HG02981 (cell line): ENCODE results near the gene RGS7.
"Not testable (repeated sequence)": the region's sequence is repeated elsewhere in the genome, so short reads cannot be mapped to it uniquely, and the experiment has no call there.

Source experiments
- ATAC-seq: cut with Tn5 transposase; IDR thresholded peaks from one replicate; pipeline ENCODE4 v1.9.1; 2021; ENCODE audit warnings: mild to moderate bottlenecking, moderate library complexity; ENCODE audit not compliant: unreplicated experiment

The RGS7 gene

DNA sequence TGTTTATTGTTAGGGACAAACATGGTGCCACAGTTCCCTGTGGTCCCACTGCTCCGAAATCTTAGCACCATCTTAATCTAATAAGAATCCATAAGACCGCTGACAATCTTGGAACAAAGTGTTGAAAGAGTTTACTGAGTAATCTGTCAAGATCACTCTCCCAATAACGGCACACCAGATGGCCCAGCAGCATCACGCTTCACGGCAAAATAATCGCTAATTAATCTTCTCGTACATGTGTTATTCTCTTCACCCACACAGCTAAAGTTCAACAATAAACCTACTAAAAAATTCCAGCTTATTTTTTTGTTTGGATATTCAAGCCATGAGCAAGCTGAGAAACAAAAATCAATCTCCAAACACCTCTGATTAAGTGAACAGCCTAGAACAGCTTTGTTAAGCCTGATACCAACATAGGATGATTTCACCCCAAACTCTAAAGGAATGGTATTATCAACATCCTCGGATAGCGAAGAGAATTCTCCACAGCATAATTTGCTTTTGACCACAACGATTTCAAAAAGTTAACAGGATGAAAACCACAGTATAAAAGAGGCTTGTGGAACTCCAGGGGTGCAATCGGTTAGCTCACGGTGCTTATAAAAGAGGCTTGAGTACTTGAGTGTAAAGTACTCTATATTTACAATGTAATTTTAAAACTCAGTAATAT is 415.2 kb downstream of the RGS7 start:
- ATAC-seq = no peak

DNA sequence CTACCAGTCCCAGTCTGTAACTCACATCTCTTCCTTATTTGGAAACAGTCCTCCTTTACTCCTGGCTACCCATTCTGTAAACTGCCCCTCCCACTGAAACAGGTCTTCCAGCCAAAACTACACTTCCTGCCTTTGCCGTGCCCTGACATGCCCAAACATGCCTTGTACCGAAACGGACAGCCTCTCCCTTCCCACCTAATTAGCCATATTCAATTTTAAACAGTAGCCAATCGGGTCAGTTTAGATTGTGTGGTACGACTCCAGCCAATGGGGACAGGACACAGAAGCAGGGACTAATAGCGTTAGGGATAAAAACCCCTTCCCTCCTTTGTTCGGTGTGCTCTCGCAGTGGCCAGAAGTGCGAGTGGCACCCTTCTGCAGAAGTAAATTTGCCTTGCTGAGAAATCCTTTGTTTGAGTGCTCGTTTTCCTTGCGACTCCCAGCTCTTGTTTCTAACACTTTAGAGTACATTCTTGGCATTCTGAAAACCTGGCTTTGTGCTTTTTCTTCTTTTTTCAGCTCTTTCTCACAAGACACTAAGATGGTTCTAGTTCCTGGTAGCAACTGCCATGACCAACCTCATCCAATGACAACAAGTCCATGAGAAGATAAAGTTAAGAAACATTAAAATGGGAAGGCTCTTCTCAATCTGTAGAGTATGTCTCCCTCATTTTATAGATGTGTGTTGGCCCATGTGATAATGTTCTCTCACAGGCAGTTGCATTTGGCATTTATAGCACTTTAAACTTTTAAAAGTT is 419.9 kb downstream of the RGS7 start:
- ATAC-seq = no peak

DNA sequence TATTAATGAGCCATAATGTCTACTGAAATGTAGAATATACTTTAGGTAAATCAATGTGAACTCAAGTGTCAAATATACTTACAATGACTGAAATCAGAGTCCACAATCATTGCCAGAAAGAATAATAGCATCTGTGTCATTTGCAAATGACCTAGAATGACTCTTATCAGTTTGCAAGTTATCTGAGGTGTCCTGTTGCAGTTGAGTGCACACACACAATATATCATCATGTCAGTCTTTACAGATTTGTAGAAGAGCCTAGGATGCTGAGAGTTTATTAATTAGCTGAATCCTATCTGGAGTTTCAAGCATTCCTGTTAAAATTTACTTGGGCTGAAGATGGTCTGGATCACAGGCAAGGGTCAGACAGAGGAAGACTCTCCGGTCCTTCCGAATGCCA is 421.1 kb downstream of the RGS7 start:
- ATAC-seq = no peak

DNA sequence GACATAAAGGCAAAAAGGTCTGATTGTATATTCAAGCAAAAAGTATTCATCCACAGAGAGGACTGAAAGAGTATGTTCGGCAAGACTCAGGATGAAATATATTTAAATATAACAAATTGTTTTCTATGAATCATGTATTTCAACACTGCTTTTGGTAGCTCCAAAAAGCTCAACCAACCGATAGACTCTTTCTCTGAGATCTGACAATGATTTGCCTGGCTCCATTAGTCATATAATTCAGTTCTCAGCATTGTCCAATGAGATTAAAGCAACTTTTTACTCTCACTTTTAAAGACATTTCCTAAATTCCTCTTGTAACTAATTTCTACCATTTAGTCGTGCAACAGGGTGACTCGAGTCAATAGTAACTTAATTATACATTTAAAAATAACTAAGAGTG is 426.0 kb downstream of the RGS7 start:
- no peak for ATAC-seq

DNA sequence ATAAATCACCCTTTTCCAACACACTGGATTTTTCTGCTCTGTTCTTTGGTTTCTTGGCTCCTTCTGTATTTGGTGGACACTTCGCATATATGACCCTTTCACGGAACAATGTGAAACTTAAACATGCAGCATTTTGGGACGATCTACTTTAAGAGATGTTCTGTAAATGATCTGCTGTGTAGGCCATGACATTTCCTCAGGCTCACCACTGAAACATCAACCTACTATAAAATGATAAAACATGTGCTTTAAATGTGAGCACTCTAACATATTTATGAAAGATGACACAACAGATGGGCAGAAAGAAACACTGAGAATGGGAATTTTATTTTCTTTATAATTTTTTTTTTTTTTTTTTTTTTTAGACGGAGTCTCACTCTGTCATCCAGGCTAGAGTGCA is 428.7 kb downstream of the RGS7 start:
- ATAC-seq = no peak

DNA sequence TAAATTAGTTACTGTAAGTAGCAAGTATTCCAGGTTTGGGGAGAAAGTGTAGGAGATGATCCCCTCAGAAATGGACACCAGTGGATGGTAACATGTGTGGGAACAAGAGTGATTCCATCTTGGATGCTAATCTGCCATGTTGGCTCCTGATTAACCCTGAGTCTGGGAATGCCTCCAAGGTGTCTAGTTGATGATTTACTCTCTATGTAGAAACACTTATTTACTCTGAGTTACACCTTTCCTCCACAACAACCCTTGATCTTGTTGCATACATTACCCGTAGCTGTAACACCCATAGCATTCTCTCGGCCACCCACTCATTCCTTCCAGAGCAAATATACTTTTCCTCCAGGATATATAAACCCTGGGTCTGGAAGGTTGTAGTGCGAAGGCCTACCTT is 429.2 kb downstream of the RGS7 start:
- ATAC-seq = no peak

DNA sequence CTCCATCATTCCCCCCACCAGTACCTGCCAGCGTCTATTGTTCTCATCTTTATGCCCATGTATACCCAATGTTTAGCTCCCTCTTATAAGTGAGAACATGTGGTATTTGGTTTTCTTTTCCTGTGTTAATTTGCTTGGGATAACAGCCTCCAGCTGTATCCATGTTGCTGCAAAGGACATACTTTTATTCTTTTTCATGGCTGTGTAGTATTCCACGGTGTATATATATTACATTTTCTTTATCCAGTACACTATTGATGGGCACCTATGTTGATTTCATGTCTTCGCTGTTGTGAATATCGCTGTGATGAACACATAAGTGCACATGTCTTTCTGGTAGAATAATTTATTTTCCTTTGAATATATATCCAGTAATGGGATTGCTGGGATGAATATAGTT is 431.7 kb downstream of the RGS7 start:
- no peak for ATAC-seq

DNA sequence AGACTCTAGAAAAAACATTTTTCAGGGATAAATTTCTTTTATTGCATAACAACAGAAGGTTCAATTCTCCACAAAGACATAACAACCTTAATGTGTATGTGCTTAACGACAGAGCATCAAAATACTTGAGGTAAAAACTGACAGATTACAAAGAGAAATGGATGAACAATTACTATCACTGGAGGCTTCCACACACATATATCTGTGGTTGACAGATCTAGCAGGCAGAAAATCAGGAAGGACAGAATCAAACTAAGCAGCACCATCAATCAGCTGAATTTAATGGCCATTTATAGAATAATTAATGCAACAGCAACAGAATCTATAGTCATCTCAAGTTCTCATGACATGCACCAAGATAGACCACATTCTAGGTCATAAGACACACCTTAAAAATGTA is 439.0 kb downstream of the RGS7 start:
- ATAC-seq = no peak

DNA sequence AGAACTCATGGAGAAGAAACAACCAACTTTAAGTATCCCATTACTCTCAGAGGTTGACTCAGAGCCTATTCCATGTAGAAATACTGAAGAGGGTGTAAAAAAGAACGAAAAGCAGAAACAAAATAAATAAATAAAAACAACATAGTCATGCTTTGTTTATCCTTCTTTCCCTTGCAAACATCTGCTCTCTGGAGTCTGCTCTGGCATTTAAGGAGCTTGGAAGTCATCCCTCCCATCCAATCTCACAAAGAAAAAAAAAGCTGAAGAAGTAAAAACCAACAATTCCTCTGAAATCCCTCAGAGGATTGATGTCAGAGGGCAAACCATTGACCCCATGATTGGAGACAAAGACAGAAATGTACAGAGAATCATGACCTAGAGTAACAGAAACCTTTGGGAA is 442.5 kb downstream of the RGS7 start:
- ATAC-seq = no peak

DNA sequence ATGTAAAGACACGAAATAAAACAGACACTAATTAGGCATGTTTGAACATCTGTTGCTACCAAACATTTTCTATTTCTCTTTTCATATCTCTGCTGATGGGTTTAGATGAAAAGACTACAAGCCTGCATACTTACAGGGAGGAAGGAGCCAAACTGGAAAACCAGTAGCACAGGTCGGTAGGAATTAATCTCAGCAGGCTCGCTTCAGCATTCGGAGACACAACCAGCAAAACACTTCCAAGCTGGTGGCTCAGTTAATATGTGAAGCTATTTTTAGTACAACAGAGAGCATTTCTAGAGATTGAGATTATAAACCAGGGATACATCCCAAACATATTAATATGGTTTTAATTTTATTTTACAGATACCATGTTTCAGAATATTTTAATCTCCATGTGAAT is 444.2 kb downstream of the RGS7 start:
- no peak for ATAC-seq

DNA sequence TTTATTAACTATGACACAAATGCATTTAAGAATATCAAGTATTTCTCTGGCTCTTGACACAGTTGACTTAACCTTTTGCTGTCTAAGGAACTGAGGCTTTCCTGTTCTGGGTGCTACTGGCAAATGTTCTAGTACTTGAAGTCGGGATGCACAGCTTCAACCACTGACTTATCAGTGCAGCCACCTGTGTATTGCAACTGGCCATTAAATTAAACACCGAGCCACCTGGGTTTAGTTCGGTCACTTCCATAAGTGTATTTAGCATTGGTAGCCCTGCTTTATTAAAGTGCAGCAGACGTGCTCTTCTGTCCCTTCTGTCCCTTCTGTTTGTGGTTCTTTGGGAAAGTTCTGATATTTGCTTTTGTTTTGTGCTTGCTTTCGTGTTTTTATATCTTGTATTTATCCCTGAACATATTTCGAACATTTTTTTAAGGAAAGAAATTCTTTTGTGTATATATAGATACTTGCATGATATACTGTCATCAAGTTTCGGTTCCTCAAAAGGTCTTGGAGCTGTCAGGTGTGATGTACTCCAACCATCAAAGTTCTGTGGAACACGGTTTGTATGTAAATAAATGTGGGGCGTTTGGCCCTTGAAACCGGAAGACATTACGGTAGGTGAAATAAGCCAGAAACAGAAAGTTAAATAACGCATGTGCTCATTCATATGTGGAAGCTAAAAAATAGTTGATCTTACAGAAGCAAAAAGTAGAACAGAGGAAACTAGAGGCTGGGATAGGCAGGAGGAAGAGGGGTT is 447.1 kb downstream of the RGS7 start:
- ATAC-seq = peak; percentile 55

DNA sequence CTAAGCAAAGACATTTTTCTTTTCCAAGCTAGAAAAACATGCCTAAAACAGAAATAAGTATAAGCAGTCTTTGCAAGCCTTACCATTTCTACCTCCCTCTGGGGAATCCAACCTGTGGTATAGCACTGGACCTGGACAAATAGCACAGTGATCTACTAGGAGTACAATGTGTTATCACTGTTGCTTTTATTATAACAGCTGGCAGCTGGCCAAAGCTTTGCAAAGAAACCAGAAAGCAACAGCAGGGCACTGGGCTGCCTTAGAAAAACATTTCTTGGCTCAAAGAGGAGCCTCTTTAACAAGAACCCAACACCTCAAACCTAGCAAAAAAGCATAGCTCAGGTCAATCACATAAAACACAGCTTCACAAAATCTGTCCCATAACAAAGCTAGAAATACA is 450.5 kb downstream of the RGS7 start:
- ATAC-seq = no peak

DNA sequence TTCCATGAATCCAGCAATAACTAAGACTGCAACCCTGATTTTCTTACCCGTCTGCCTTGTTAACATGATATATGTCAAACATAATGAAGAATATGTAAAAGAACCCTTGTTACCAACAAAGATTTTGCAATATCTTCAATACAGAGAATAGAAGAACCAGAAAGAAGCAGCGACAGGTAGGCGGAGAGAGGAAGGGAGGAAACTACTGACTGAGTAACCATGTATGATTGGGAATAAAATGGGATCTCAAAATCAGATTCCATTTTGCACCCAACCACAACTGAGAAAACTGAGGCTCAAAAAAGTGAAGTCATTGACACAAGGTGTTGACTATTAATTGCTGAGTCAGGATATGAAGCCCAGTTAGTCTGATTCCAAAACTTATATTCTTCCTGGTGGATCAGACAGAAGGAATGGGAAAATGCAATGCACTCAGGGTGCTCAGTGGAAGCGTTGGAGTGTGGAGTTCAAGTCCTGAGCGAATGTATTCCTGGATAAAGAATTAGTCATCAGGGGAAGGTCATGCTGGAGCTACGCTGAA is 451.7 kb downstream of the RGS7 start:
- ATAC-seq = no peak

DNA sequence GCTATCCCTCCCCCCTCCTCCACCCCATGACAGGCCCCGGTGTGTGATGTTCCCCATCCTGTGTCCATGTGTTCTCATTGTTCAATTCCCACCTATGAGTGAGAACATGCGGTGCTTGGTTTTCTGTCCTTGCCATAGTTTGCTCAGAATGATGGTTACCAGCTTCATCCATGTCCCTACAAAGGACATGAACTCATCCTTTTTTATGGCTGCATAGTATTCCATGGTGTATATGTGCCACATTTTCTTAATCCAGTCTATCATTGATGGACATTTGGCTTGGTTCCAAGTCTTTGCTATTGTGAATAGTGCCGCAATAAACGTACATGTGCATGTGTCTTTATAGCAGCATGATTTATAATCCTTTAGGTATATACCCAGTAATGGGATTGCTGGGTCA is 461.6 kb downstream of the RGS7 start:
- ATAC-seq = not testable (repeated sequence)

DNA sequence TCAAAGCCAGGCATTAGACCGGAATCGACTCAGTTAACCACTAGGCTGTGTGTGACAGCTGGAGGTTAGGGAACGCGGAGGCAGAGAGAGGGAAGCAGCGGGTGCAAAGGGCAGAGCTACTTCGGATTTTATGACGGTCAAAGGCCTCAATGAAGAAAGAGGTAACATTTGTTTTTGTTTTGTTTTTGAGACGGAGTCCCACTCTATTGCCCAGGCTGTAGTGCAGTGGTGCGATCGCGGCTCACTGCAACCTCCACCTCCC is 468.3 kb downstream of the RGS7 start:
- ATAC-seq = no peak

DNA sequence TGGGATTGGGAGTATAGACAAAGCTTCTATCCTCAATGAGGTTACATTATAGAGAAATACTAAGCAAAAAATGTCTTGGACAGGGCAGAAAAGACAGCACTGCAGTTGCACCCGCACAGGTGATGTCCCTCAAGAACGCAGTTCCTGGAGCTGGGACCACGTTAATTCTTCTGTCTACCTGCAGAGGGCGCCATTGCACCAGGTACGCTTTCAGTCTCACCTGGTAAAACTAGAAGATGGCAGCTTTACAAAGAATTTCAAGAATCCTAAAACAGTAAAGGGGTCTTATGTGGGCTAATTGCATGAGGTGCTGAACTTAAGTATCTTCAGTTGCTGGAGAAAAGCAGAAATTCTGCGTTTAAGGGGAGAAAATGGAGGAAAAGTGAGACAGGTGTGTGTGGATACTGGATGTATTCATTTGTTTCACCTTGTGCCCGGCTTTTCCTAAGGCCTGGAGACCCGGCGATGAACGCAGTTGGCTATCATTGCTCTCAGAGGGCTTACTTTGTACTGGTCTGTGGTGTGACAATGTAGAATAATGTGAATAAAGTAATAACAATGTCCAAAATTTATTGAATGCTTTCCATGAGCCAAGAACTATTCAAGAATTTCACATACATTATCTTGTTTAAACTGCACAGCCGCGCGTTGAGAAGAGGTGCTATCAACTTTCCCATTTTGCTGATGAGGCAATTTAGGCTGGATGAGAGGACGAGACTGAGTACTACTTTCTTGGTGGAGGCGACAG is 468.8 kb downstream of the RGS7 start:
- peak; percentile 66 for ATAC-seq

DNA sequence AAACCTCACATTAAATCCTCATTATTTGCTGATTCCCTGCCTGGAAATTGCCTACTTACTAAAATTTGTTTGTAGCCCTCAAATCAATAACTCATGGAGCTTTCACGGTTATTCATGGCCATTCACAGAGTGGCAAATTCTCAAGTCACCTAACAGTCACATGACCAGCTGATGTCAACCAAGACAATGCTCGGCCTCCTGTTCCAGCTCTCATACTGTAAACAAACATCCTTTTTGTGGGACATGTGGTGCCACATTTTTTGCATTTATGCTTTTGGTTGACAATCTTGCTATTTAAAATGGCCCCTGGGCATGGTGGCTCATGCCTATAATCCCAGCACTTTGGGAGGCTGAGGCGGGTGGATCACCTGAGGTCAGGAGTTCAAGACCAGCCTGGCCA is 473.5 kb downstream of the RGS7 start:
- no peak for ATAC-seq

DNA sequence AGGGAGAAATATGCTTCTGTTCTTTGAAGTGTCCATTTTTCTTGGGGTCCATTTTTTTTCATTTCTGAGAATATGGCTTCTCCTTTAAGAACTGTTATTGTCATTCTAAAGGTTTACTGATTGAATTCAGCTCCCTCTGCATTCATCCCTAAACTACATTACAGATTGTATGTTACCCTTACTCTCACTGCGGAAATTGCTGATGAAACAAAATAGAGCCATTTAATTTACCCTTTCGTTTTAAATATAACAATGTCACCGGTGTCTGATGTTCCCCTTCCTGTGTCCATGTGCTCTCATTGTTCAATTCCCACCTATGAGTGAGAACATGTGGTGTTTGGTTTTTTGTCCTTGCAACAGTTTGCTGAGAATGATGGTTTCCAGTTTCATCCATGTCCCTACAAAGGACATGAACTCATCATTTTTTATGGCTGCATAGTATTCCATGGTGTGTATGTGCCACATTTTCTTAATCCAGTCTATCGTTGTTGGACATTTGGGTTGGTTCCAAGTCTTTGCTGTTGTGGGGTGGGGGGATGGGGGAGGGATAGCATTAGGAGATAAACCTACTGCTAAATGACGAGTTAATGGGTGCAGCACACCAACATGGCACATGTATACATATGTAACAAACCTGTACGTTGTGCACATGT is 474.2 kb downstream of the RGS7 start:
- not testable (repeated sequence) for ATAC-seq

DNA sequence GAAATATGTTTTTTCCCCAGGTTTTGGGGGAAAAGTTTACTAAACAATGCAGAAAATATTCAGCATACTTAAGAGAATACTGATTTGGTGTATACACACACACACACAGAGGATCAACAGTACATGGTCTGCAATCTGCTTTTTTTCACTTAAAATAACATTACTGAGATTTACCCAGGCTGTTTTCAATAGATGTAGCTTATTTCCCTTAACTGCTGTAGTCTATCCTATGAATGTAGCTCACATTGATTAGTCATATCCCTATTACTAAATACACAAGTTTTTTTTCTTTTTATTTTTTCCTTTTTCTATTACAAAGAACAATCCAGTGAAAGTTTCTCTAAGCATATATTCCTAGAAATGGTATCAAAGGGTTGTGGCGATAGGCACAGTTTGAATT is 478.4 kb downstream of the RGS7 start:
- ATAC-seq = no peak

DNA sequence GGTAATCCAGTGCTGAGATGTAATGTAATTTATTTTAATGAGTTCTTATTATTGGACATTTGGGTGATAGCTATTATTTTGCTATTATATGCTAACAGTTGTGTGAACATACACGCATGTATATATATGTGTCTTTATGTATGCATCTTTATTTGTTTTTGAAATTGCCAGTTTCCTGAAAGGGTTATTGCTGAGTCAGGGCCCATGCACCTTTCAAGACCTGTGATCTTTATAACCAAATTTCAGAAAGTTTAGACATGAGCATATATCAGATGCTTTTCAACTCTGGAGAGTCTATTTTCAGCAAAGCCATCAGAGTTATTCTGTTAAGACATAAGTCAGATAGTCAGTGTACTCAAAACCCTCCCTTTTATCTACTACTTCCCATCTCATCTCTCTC is 479.4 kb downstream of the RGS7 start:
- no peak for ATAC-seq

DNA sequence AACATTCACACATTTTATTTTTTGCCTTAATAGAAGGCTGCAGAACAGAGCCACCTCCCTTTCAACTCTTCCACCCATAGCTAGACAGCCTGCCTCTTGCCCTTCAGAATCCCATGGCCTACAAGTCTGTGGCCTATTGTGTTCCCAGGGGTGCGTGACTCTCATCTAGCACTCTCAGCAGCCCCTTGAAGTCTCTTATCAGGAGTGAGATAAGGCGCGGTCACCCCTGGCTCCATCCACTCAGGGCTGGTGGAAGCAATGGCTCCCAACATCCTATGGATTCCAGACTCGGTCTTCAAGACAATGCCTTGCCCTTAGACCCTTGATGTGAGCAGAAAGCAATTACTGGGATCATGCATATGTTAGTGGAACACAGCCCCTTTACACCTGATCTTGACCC is 480.9 kb downstream of the RGS7 start:
- ATAC-seq = no peak
